Measurements from ENCODE around the gene MYO9A.

MYO9A gene

DNA sequence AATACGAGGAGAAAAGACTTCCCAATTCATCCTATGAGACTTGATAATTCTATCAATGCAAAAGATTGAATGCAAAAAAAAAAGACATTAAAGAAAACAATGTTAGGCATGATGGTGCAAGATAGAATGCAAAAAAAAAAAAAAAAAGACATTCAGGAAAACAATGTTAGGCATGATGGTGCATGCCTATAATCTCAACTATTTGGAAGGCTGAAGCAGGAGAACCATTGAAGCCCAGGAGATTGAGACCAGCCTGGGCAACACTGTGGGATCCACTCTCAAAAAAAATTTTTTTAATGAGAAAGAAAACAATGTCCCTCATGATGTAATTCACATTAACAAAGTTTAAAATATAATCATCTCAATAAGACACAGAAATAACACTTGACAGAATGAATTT lies 75.9 kb downstream of the MYO9A start:
- H3K27me3 ChIP-seq (ENCODE audit: insufficient read depth, low read length, poor library complexity): no peaks in the 10 kb centered on the region
- H3K4me2 ChIP-seq (ENCODE audit: insufficient read depth, low read length): no peak overlapping the region
- no peaks in the 10 kb centered on the region for H4K20me1 ChIP-seq (ENCODE audit: insufficient read depth, low read length)
- peaks cover 7% of the 10 kb centered on the region; the same call in 1 of the 2 replicates for H3K36me3 ChIP-seq (ENCODE audit: insufficient read depth, low read length)
- H3K9me3 ChIP-seq (ENCODE audit: insufficient read depth, low read length, severe bottlenecking): no peaks in the 10 kb centered on the region
- ATAC-seq (ENCODE audit: insufficient read depth, low read depth) (no peak), DNase-seq (no peak)
- H3K9ac ChIP-seq (ENCODE audit: low read depth, low read length): no peak overlapping the region
- H3K79me2 ChIP-seq (ENCODE audit: insufficient read depth, low read length): no peaks in the 10 kb centered on the region
- H2AFZ ChIP-seq (ENCODE audit: low read depth, low read length): no peak overlapping the region
- no peak for TF ChIP-seq EZH2 (IDR thresholded peaks at IDR 0.05; ENCODE audit: borderline replicate concordance, low read depth, low read length, severe bottlenecking)
- TF ChIP-seq CTCF (IDR thresholded peaks at IDR 0.05; ENCODE audit: borderline replicate concordance, extremely low read depth, low read length, poor library complexity, severe bottlenecking): no peak
- H3K4me3 ChIP-seq (ENCODE audit: low read depth in 1 of 2, low read length in 2 of 2): no peak overlapping the region
- no peaks in the 10 kb centered on the region for H3K4me1 ChIP-seq (ENCODE audit: insufficient read depth, low read length)
- H3K27ac ChIP-seq (ENCODE audit: low read length): no peak overlapping the region

DNA sequence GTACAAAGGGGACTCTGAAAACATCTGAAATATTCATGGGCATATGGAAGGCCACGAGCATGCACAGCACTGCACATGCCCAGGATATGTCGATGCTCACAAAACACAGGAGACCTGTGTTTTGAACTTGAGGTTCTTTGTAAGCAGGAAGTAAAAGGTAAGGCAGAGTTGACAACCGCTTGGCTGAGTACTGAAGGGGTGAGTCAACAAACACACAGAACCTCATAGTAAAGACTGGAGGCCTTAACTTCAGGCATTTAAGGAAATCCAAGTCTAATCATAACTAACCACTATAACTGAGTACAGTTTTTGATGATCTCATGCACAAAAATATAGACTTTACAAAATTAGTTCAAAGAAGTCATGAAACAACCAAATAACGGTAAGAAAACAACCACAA lies 80.6 kb downstream of the MYO9A start:
- H3K4me2 ChIP-seq (ENCODE audit: insufficient read depth, low read length): no peak overlapping the region
- no peak for DNase-seq
- H2AFZ ChIP-seq (ENCODE audit: low read depth, low read length): no peak overlapping the region
- no peaks in the 10 kb centered on the region for H4K20me1 ChIP-seq (ENCODE audit: insufficient read depth, low read length)
- ATAC-seq (ENCODE audit: insufficient read depth, low read depth): no peak
- no peak overlapping the region for H3K27ac ChIP-seq (ENCODE audit: low read length)
- H3K4me1 ChIP-seq (ENCODE audit: insufficient read depth, low read length): no peaks in the 10 kb centered on the region
- TF ChIP-seq CTCF (IDR thresholded peaks at IDR 0.05; ENCODE audit: borderline replicate concordance, extremely low read depth, low read length, poor library complexity, severe bottlenecking) (no peak), EZH2 (IDR thresholded peaks at IDR 0.05; ENCODE audit: borderline replicate concordance, low read depth, low read length, severe bottlenecking) (no peak)
- no peak overlapping the region for H3K9ac ChIP-seq (ENCODE audit: low read depth, low read length)
- H3K36me3 ChIP-seq (ENCODE audit: insufficient read depth, low read length): no peaks in the 10 kb centered on the region; the same call in 1 of the 2 replicates
- H3K79me2 ChIP-seq (ENCODE audit: insufficient read depth, low read length): no peaks in the 10 kb centered on the region
- H3K9me3 ChIP-seq (ENCODE audit: insufficient read depth, low read length, severe bottlenecking): no peaks in the 10 kb centered on the region
- H3K27me3 ChIP-seq (ENCODE audit: insufficient read depth, low read length, poor library complexity): no peaks in the 10 kb centered on the region
- H3K4me3 ChIP-seq (ENCODE audit: low read depth in 1 of 2, low read length in 2 of 2): no peak overlapping the region

- no peaks in the 10 kb centered on the region for H3K79me2 ChIP-seq (ENCODE audit: insufficient read depth, low read length)
- no peak overlapping the region for H3K4me2 ChIP-seq (ENCODE audit: insufficient read depth, low read length)
- H3K27ac ChIP-seq (ENCODE audit: low read length): no peak overlapping the region
- ATAC-seq (ENCODE audit: insufficient read depth, low read depth) (no peak), DNase-seq (no peak)
- H3K4me1 ChIP-seq (ENCODE audit: insufficient read depth, low read length): no peaks in the 10 kb centered on the region
- no peak for TF ChIP-seq EZH2 (IDR thresholded peaks at IDR 0.05; ENCODE audit: borderline replicate concordance, low read depth, low read length, severe bottlenecking)
- TF ChIP-seq CTCF (IDR thresholded peaks at IDR 0.05; ENCODE audit: borderline replicate concordance, extremely low read depth, low read length, poor library complexity, severe bottlenecking): no peak
- no peaks in the 10 kb centered on the region for H3K27me3 ChIP-seq (ENCODE audit: insufficient read depth, low read length, poor library complexity)
- H3K9ac ChIP-seq (ENCODE audit: low read depth, low read length): no peak overlapping the region
- H3K9me3 ChIP-seq (ENCODE audit: insufficient read depth, low read length, severe bottlenecking): no peaks in the 10 kb centered on the region
- H3K4me3 ChIP-seq (ENCODE audit: low read depth in 1 of 2, low read length in 2 of 2): no peak overlapping the region
- H4K20me1 ChIP-seq (ENCODE audit: insufficient read depth, low read length): no peaks in the 10 kb centered on the region
- H3K36me3 ChIP-seq (ENCODE audit: insufficient read depth, low read length): no peaks in the 10 kb centered on the region
- H2AFZ ChIP-seq (ENCODE audit: low read depth, low read length): no peak overlapping the region
Observed at GRCh38 chr15:72034859-72035650, 82.9 kb downstream of the MYO9A start.
